H1 (cell line): ENCODE data around the gene PRSS48. TPM values are rescaled to one million over a fixed set of nuclear protein-coding genes. Genes with fewer than 3 reads are reported as not detected.

Experiments
- CTCF ChIA-PET: fragments of 300-600 bp; sonication (Branson Sonifier 250); formaldehyde crosslinking; loops from one replicate; lab custom pipeline; 2021; ENCODE audit not compliant: partially characterized antibody; lab: Charles Lee
- POLR2A ChIA-PET: fragments of 300-600 bp; sonication (Branson Sonifier 250); formaldehyde crosslinking; loops from one replicate; lab custom pipeline; 2021; ENCODE audit warnings: inconsistent platforms; ENCODE audit not compliant: partially characterized antibody; lab: Charles Lee
- DNase-seq, 2 experiments: peaks; one replicate each; pipeline versions ENCODE4 v3.0.0 to v3.0.0-alpha.2; 2010 to 2022; ENCODE audit warnings: low spot score in 2 of 2, low read depth in 1 of 2, mixed read lengths in 1 of 2
- FAIRE-seq: peaks from 2 replicates; lab custom pipeline; 2011; peaks lifted over from hg19 to GRCh38; lab: Jason Lieb, UNC
- H2AFZ ChIP-seq: 2 replicates; pipeline ENCODE4 v1.8.1; 2012; ENCODE audit warnings: low read length, inconsistent platforms
- H2AK5ac ChIP-seq: 2 replicates; pipeline ENCODE4 v1.6.1; 2013; ENCODE audit warnings: low read depth, low read length
- H2BK120ac ChIP-seq: replicated peaks from 2 replicates; pipeline ENCODE3; 2013; ENCODE audit warnings: low read depth, low read length, inconsistent platforms
- H2BK12ac ChIP-seq: 2 replicates; pipeline ENCODE4 v1.6.1; 2013; ENCODE audit warnings: low read depth, low read length
- H2BK15ac ChIP-seq: 2 replicates; pipeline ENCODE4 v1.6.1; 2013; ENCODE audit warnings: low read length
- H2BK20ac ChIP-seq: 2 replicates; pipeline ENCODE4 v1.6.1; 2013; ENCODE audit warnings: low read length
- H2BK5ac ChIP-seq: 2 replicates; pipeline ENCODE4 v1.6.1; 2013; ENCODE audit warnings: low read depth, low read length
- H3K14ac ChIP-seq: 2 replicates; pipeline ENCODE4 v1.6.1; 2013; ENCODE audit warnings: inconsistent platforms; ENCODE audit not compliant: insufficient read length
- H3K18ac ChIP-seq: 2 replicates; pipeline ENCODE4 v1.6.1; 2013; ENCODE audit warnings: low read length; ENCODE audit errors: extremely low read depth
- H3K23ac ChIP-seq: 2 replicates; pipeline ENCODE4 v1.6.1; 2013; ENCODE audit warnings: inconsistent platforms; ENCODE audit not compliant: insufficient read length
- H3K23me2 ChIP-seq: 2 replicates; pipeline ENCODE4 v1.6.1; 2013; ENCODE audit warnings: low read depth, low read length
- H3K27ac ChIP-seq: 2 replicates; pipeline ENCODE4 v1.6.1; 2011; ENCODE audit warnings: low read depth, low read length, inconsistent platforms
- H3K27me3 ChIP-seq, 4 experiments: replicated peaks in 1 of 4; 1 replicate in 1 of 4; 2 replicates in 3 of 4; pipeline versions ENCODE4 v1.6.1 to v1.8.1; 2011 to 2013; ENCODE audit warnings: low read length in 3 of 4, mild to moderate bottlenecking in 3 of 4, inconsistent platforms in 2 of 4, mixed read lengths in 2 of 4, moderate library complexity in 1 of 4; ENCODE audit not compliant: control insufficient read depth in 3 of 4, insufficient read depth in 3 of 4; ENCODE audit errors: extremely low read depth in 1 of 4
- H3K36me3 ChIP-seq, 4 experiments: 2 replicates each; pipeline versions ENCODE4 v1.6.1 to v1.8.1; 2011 to 2013; ENCODE audit warnings: mild to moderate bottlenecking in 4 of 4, low read length in 3 of 4, moderate library complexity in 2 of 4, control low read depth in 1 of 4, inconsistent platforms in 1 of 4; ENCODE audit not compliant: insufficient read depth in 4 of 4, control insufficient read depth in 2 of 4
- H3K4ac ChIP-seq: replicated peaks from 2 replicates; pipeline ENCODE3; 2013; ENCODE audit warnings: low read length, low read depth, mixed read lengths, inconsistent platforms; ENCODE audit not compliant: insufficient read length
- H3K4me1 ChIP-seq, 4 experiments: replicated peaks in 1 of 4; 1 replicate in 1 of 4; 2 replicates in 3 of 4; pipeline versions ENCODE4 v1.6.1 to v1.8.1; 2011 to 2013; ENCODE audit warnings: low read length in 3 of 4, inconsistent platforms in 2 of 4, mixed read lengths in 1 of 4; ENCODE audit not compliant: insufficient read depth in 4 of 4, control insufficient read depth in 3 of 4
- H3K4me2 ChIP-seq, 2 experiments: 2 replicates each; pipeline versions ENCODE4 v1.6.1 to v1.8.1; 2011 to 2013; ENCODE audit warnings: low read depth in 2 of 2, low read length in 2 of 2, control low read depth in 1 of 2, inconsistent platforms in 1 of 2, mild to moderate bottlenecking in 1 of 2; ENCODE audit not compliant: insufficient read depth in 1 of 2
- H3K4me3 ChIP-seq, 4 experiments: fragments of 200-600, 300-600 bp in 1 of 4; sonication (generic), shearing (Covaris generic), sonication (Bioruptor Twin) in 1 of 4; 2 replicates each; pipeline versions ENCODE4 v1.5.1 to v1.8.1; 2011 to 2016; ENCODE audit warnings: low read length in 4 of 4, low read depth in 3 of 4, control low read depth in 2 of 4, inconsistent platforms in 2 of 4, mild to moderate bottlenecking in 2 of 4, mixed read lengths in 1 of 4, moderate library complexity in 1 of 4; ENCODE audit not compliant: insufficient read depth in 2 of 4; ENCODE audit errors: extremely low read depth in 1 of 4
- H3K56ac ChIP-seq: replicated peaks from 2 replicates; pipeline ENCODE3; 2013; ENCODE audit warnings: low read depth, mild to moderate bottlenecking, mixed read lengths, low read length, inconsistent platforms; ENCODE audit not compliant: insufficient read length
- H3K79me1 ChIP-seq: 2 replicates; pipeline ENCODE4 v1.6.1; 2013; ENCODE audit warnings: low read depth, low read length, control low read depth
- H3K79me2 ChIP-seq, 2 experiments: 2 replicates each; pipeline versions ENCODE4 v1.6.1 to v1.8.1; 2012 to 2013; ENCODE audit warnings: low read length in 2 of 2, mild to moderate bottlenecking in 2 of 2, inconsistent platforms in 1 of 2; ENCODE audit not compliant: insufficient read depth in 2 of 2, control insufficient read depth in 1 of 2
- H3K9ac ChIP-seq, 4 experiments: replicated peaks in 1 of 4; 1 replicate in 1 of 4; 2 replicates in 3 of 4; pipeline versions ENCODE4 v1.6.1 to v1.8.1; 2011 to 2013; ENCODE audit warnings: low read depth in 3 of 4, low read length in 3 of 4, control low read depth in 2 of 4, mild to moderate bottlenecking in 2 of 4, moderate library complexity in 2 of 4, inconsistent platforms in 1 of 4; ENCODE audit errors: extremely low read depth in 1 of 4
- H3K9me3 ChIP-seq, 2 experiments: 2 replicates each; pipeline versions ENCODE4 v1.6.1 to v1.8.1; 2012 to 2013; ENCODE audit warnings: mild to moderate bottlenecking in 2 of 2, moderate library complexity in 2 of 2, control low read depth in 1 of 2, inconsistent platforms in 1 of 2, low read depth in 1 of 2, low read length in 1 of 2, mixed read lengths in 1 of 2; ENCODE audit not compliant: insufficient read depth in 2 of 2
- H4K20me1 ChIP-seq, 2 experiments: replicated peaks in 1 of 2; 2 replicates each; pipeline versions ENCODE3 to v1.8.1; 2011 to 2013; ENCODE audit warnings: inconsistent platforms in 2 of 2, low read length in 2 of 2, mild to moderate bottlenecking in 1 of 2; ENCODE audit not compliant: insufficient read depth in 2 of 2, control insufficient read depth in 1 of 2
- H4K5ac ChIP-seq: 2 replicates; pipeline ENCODE4 v1.6.1; 2013; ENCODE audit warnings: low read length, low read depth, mixed read lengths, inconsistent platforms; ENCODE audit not compliant: insufficient read length
- H4K8ac ChIP-seq: 2 replicates; pipeline ENCODE4 v1.8.0; 2013; ENCODE audit warnings: mild to moderate bottlenecking, moderate library complexity, low read length, inconsistent platforms; ENCODE audit not compliant: insufficient read depth; ENCODE audit errors: extremely low read depth
- H4K91ac ChIP-seq: replicated peaks from 2 replicates; pipeline ENCODE3; 2013; ENCODE audit warnings: low read length, mixed read lengths, inconsistent platforms; ENCODE audit not compliant: insufficient read length
- POLR2A ChIP-seq, 2 experiments: IDR thresholded peaks; 1 replicate in 1 of 2; 2 replicates in 1 of 2; pipeline ENCODE4 v1.6.1; 2011; ENCODE audit warnings: low read depth in 2 of 2, low read length in 2 of 2, mild to moderate bottlenecking in 2 of 2; ENCODE audit errors: control extremely low read depth in 1 of 2
- RAD21 ChIP-seq, 2 experiments: IDR thresholded peaks in 1 of 2; conservative IDR thresholded peaks in 1 of 2; 2 replicates each; pipeline ENCODE4 v1.6.1; 2011; ENCODE audit warnings: low read depth in 2 of 2, low read length in 2 of 2, improper control_type of control experiment in 1 of 2, inconsistent platforms in 1 of 2, mild to moderate bottlenecking in 1 of 2, moderate library complexity in 1 of 2
- WGBS, 2 experiments: shearing (Covaris generic) in 1 of 2; methylation state at CpG; one replicate each; pipeline versions ENCODE4 v1.1.6 to v1.1.7; 2013 to 2015; ENCODE audit warnings: low lambda C conversion rate in 2 of 2, mixed read lengths in 2 of 2, inconsistent platforms in 1 of 2, low coverage in 1 of 2, missing lambda C conversion rate in 1 of 2; ENCODE audit not compliant: insufficient replicate concordance in 2 of 2, insufficient coverage in 1 of 2, insufficient read length in 1 of 2; ENCODE audit errors: extremely low coverage in 1 of 2, missing lambda C conversion rate in 1 of 2; 5-methylcytosine and 5-hydroxymethylcytosine counted together
- polyA plus RNA-seq, 7 experiments: library from polyadenylated mRNA; depleted of rRNA in 3 of 7; stranded (reverse) in 5 of 7; unstranded in 2 of 7; fragments of >200 nt in 5 of 7; fragments of 200-250 nt in 2 of 7; gene quantifications; 1 replicate in 5 of 7; 2 replicates in 1 of 7; 4 replicates in 1 of 7; pipeline versions ENCODE4 v1.2.1 to v1.2.3, GENCODE V29; 2011 to 2013; ENCODE audit warnings: missing spikeins in 2 of 7, mixed read lengths in 2 of 7
- total RNA-seq: library from RNA; stranded (reverse); fragmentation: NEBNext Ultra II Directional; extraction: Animal tissue kit (Norgen Biotek cat#: 25700); gene quantifications from 2 replicates; pipeline ENCODE4 v1.2.1, GENCODE V29; 2021

PRSS48 gene
- total and polyA plus RNA-seq, 2 of the 8 experiments (the other 6 are each of a cell fraction or from before 2014, with no cell fraction given): not detected

GRCh38 chr4:151323667-151324066 is 46.7 kb downstream of the PRSS48 start:
- Histone ChIP-seq H3K56ac (no peak overlapping the region), H2AFZ (no peak overlapping the region), H2BK12ac (no peak overlapping the region), H3K79me1 (0 out of 2 replicates have a peak, but pooled peaks cover 2% of the 10 kb centered on the region), H3K18ac (0 out of 2 replicates have a peak overlapping the region, but pooled peaks have one; percentile 40), H4K8ac (no peak overlapping the region), H3K36me3 (no peaks in the 10 kb centered on the region; a peak in 1 of 8 replicates), H3K4me1 (peaks cover 2 to 8% (median 6%) of the 10 kb centered on the region in 4 experiments; a peak in 4 of 7 replicates), H2BK20ac (no peak overlapping the region), H3K4me3 (peak overlapping the region; percentile 65 to 86 (median 82)), H4K20me1 (peaks cover 0 to 3% of the 10 kb centered on the region in 2 experiments), H3K9me3 (no peaks in the 10 kb centered on the region), H4K5ac (no peak overlapping the region), H3K9ac (no peak overlapping the region), H3K23ac (no peak overlapping the region), H2BK15ac (no peak overlapping the region), H3K14ac (no peak overlapping the region), H3K79me2 (peaks cover 5 to 56% of the 10 kb centered on the region in 2 experiments; a peak in 3 of 4 replicates), H3K27ac (no peak overlapping the region), H4K91ac (no peak overlapping the region), H3K27me3 (no peaks in the 10 kb centered on the region), H3K4me2 (peak overlapping the region; percentile 67 to 93), H2BK120ac (no peak overlapping the region), H3K23me2 (peaks cover 4% of the 10 kb centered on the region; the same call in 1 of the 2 replicates), H2BK5ac (no peak overlapping the region), H3K4ac (no peak overlapping the region), H2AK5ac (no peak overlapping the region)
- ChIA-PET POLR2A (interaction anchor here (0.6 to 4.4 kb wide), 8 partner anchors 10 to 217 kb away, joined by 3 to 30 read pairs (median 8); partner anchors contain the start of gene FHIP1A), CTCF (interaction anchor here (1.2 to 3.8 kb wide), 2 partner anchors 39 to 48 kb away, joined by 4 to 21 read pairs; partner anchors contain the start of gene PRSS48)
- FAIRE-seq (no peak), DNase-seq (no peak)
- whole genome bisulfite sequencing, 2 experiments: 48% methylated on average over 1 of the region's 1 CpG; no CpG with 5 or more reads in 1 of the 2 experiments
- TF ChIP-seq RAD21 (IDR thresholded peaks at IDR 0.05 in 1 of 2, conservative IDR thresholded peaks at IDR 0.05 in 1 of 2; ENCODE audit: low read depth in 2 of 2, low read length in 2 of 2): no peak
- TF ChIP-seq POLR2A (IDR thresholded peaks at IDR 0.05; ENCODE audit: control extremely low read depth in 1 of 2, low read depth in 2 of 2, low read length in 2 of 2): 0 out of 3 replicates have a peak, but pooled peaks of 1 of the 2 experiments have one; percentile 28
